ENCODE data around the gene NEMP1. TPM values are rescaled to one million over a fixed set of nuclear protein-coding genes. Genes with fewer than 3 reads are reported as not detected.

Gene NEMP1
- total RNA-seq, 1 donor, result 25.0 TPM

GRCh38 chr12:57006809-57007475 lies 71.6 kb downstream of the NEMP1 start:
- DNase-seq (ENCODE audit: low read depth), result no peak
- H3K4me3 ChIP-seq (ENCODE audit: low read depth, low read length), result peak overlapping the region; percentile 49
- TF ChIP-seq, protein P1, sequence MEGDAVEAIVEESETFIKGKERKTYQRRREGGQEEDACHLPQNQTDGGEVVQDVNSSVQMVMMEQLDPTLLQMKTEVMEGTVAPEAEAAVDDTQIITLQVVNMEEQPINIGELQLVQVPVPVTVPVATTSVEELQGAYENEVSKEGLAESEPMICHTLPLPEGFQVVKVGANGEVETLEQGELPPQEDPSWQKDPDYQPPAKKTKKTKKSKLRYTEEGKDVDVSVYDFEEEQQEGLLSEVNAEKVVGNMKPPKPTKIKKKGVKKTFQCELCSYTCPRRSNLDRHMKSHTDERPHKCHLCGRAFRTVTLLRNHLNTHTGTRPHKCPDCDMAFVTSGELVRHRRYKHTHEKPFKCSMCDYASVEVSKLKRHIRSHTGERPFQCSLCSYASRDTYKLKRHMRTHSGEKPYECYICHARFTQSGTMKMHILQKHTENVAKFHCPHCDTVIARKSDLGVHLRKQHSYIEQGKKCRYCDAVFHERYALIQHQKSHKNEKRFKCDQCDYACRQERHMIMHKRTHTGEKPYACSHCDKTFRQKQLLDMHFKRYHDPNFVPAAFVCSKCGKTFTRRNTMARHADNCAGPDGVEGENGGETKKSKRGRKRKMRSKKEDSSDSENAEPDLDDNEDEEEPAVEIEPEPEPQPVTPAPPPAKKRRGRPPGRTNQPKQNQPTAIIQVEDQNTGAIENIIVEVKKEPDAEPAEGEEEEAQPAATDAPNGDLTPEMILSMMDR (IDR thresholded peaks at IDR 0.05; ENCODE audit: insufficient read depth, low read length), result no peak

GRCh38 chr12:57005980-57006808 lies 72.4 kb downstream of the NEMP1 start, which contains the start of gene ZBTB39:
Gene ZBTB39, minus strand, starts transcription at chr12:57006546. Its CDS starts 1,629 bp downstream, at chr12:57004917.
- TF ChIP-seq, protein P1 (IDR thresholded peaks at IDR 0.05; ENCODE audit: insufficient read depth, low read length), result peak; percentile 31
- peak within 1 kb of the TSS; percentile 82 for H3K4me3 ChIP-seq (ENCODE audit: low read depth, low read length)
- peak; percentile 24 for DNase-seq (ENCODE audit: low read depth)

Other genes with a start within 250 kb of the NEMP1 start
- gene SDR9C7, start 144.4 kb downstream of the NEMP1 start, total RNA-seq (ENCODE audit: low replicate concordance), result not detected in 2 replicates
- gene RDH16, start 121.2 kb downstream of the NEMP1 start, total RNA-seq (ENCODE audit: low replicate concordance), result 0.09 TPM in 1 of 2 replicates, not detected in the other
- gene ZBTB39, start 72.2 kb downstream of the NEMP1 start, total RNA-seq (ENCODE audit: low replicate concordance), result 5.2 and 6.1 TPM in 2 replicates
- not detected in 2 replicates for gene TAC3, start 62.3 kb downstream of the NEMP1 start, total RNA-seq (ENCODE audit: low replicate concordance)
- 0.09 and 3.4 TPM in 2 replicates for gene MYO1A, start 28.7 kb downstream of the NEMP1 start, total RNA-seq (ENCODE audit: low replicate concordance)
- 41.8 and 54.2 TPM in 2 replicates for gene NAB2, start 10.3 kb upstream of the NEMP1 start, total RNA-seq (ENCODE audit: low replicate concordance)
- gene STAT6, start 32.6 kb upstream of the NEMP1 start, total RNA-seq (ENCODE audit: low replicate concordance), result 89.0 and 102 TPM in 2 replicates
- 381 and 541 TPM in 2 replicates for gene LRP1, start 49.7 kb upstream of the NEMP1 start, total RNA-seq (ENCODE audit: low replicate concordance)
- not detected in 2 replicates for gene LRP1-AS, start 68.8 kb upstream of the NEMP1 start, total RNA-seq (ENCODE audit: low replicate concordance)
- 1.9 and 2.4 TPM in 2 replicates for gene NXPH4, start 138.0 kb upstream of the NEMP1 start, total RNA-seq (ENCODE audit: low replicate concordance)
- 233 and 303 TPM in 2 replicates for gene SHMT2, start 150.9 kb upstream of the NEMP1 start, total RNA-seq (ENCODE audit: low replicate concordance)
- gene STAC3, start 172.4 kb upstream of the NEMP1 start, total RNA-seq (ENCODE audit: low replicate concordance), result 0.90 and 3.8 TPM in 2 replicates

All from fibroblast of the aortic adventitia (primary cell).